Peyer's patch (tissue), 4 donors: ENCODE results near the gene PHYHIPL.

Experiments used
- CTCF ChIP-seq, 6 experiments: fragments of 450-650 bp in 4 of 6; fragments of 200-600 bp in 2 of 6; sonication (generic) in 1 of 6; IDR thresholded peaks; one replicate each; pipeline ENCODE4 v1.5.1; 2017 to 2019; ENCODE audit warnings: antibody characterized with exemption in 6 of 6, mild to moderate bottlenecking in 3 of 6, moderate library complexity in 1 of 6
- POLR2A ChIP-seq, 2 donors: fragments of 450-650 bp; IDR thresholded peaks; one replicate each; pipeline ENCODE4 v1.5.1; 2017; ENCODE audit warnings: antibody characterized with exemption in 2 of 2, mild to moderate bottlenecking in 2 of 2, moderate library complexity in 2 of 2

- TF ChIP-seq CTCF (IDR thresholded peaks at IDR 0.05) (no peak), POLR2A (IDR thresholded peaks at IDR 0.05) (no peak)
These were observed 97.0 kb downstream of the PHYHIPL start for GRCh38 chr10:59273445-59273844.
